Activated T-cell treated with anti-CD3 and anti-CD28 coated beads for 24 hours (primary cell): ENCODE measurements around the gene MEGF11.

Experiments
- DNase-seq: peaks from one replicate; pipeline ENCODE4 v3.0.0-alpha.2; 2020; ENCODE audit warnings: low read depth

MEGF11 gene

GRCh38 chr15:66139591-66140207 is 113.9 kb downstream of the MEGF11 start:
- DNase-seq, result no peak

- no peak for DNase-seq
Measured at GRCh38 chr15:66138892-66139590, 114.5 kb downstream of the MEGF11 start.

GRCh38 chr15:66138096-66138783 is 115.3 kb downstream of the MEGF11 start:
- DNase-seq, result no peak

GRCh38 chr15:66136948-66137347 is 116.6 kb downstream of the MEGF11 start:
- DNase-seq, result no peak

- no peak for DNase-seq
Measured at GRCh38 chr15:66135664-66136063, 117.9 kb downstream of the MEGF11 start.

- DNase-seq, result no peak
Measured at GRCh38 chr15:66134284-66134683, 119.3 kb downstream of the MEGF11 start.

GRCh38 chr15:66133247-66133885 is 120.2 kb downstream of the MEGF11 start:
- DNase-seq, result no peak

- DNase-seq, result no peak
Measured at GRCh38 chr15:66132251-66132816, 121.2 kb downstream of the MEGF11 start.

GRCh38 chr15:66131831-66132230 is 121.7 kb downstream of the MEGF11 start:
- no peak for DNase-seq

- DNase-seq, result no peak
Measured at GRCh38 chr15:66131200-66131599, 122.3 kb downstream of the MEGF11 start.

- no peak for DNase-seq
Measured at GRCh38 chr15:66130496-66131034, 123.0 kb downstream of the MEGF11 start.

- DNase-seq, result no peak
Measured at GRCh38 chr15:66129586-66129985, 124.0 kb downstream of the MEGF11 start.

- DNase-seq, result no peak
Measured at GRCh38 chr15:66128116-66128680, 125.4 kb downstream of the MEGF11 start.

- no peak for DNase-seq
Measured at GRCh38 chr15:66126456-66126855, 127.1 kb downstream of the MEGF11 start.

- DNase-seq, result no peak
Measured at GRCh38 chr15:66126031-66126441, 127.5 kb downstream of the MEGF11 start.

- DNase-seq, result no peak
Measured at GRCh38 chr15:66124651-66125050, 128.9 kb downstream of the MEGF11 start.

GRCh38 chr15:66123799-66124198 is 129.8 kb downstream of the MEGF11 start:
- no peak for DNase-seq

- DNase-seq, result no peak
Measured at GRCh38 chr15:66120422-66120821, 133.1 kb downstream of the MEGF11 start.

- no peak for DNase-seq
Measured at GRCh38 chr15:66117841-66118240, 135.7 kb downstream of the MEGF11 start.

GRCh38 chr15:66115568-66116206 is 137.9 kb downstream of the MEGF11 start:
- no peak for DNase-seq

GRCh38 chr15:66114863-66115425 is 138.6 kb downstream of the MEGF11 start:
- DNase-seq, result no peak
